GF-D8 (cell line): ENCODE data around the gene SLFN5.
"Not testable (repeated sequence)": the region's sequence is repeated elsewhere in the genome, so short reads cannot be mapped to it uniquely, and the experiment has no call there.

ENCODE experiments used
- DNase-seq: peaks from one replicate; lab custom pipeline; 2025; lab: John Stamatoyannopoulos, UW

SLFN5 gene

GRCh38 chr17:35242158-35242804 is 591 bp upstream of the SLFN5 start:
- no peak for DNase-seq

GRCh38 chr17:35243561-35244340 is 879 bp downstream of the SLFN5 start:
- DNase-seq, result no peak

GRCh38 chr17:35244341-35245195 is 1.7 kb downstream of the SLFN5 start:
- DNase-seq, result no peak

GRCh38 chr17:35245196-35245486 is 2.3 kb downstream of the SLFN5 start:
- no peak for DNase-seq

GRCh38 chr17:35252651-35253050 is 9.8 kb downstream of the SLFN5 start:
- DNase-seq, result no peak

GRCh38 chr17:35254107-35254773 is 11.4 kb downstream of the SLFN5 start:
- DNase-seq, result no peak

- DNase-seq, result no peak
These were observed 12.4 kb downstream of the SLFN5 start for GRCh38 chr17:35255316-35255715.

GRCh38 chr17:35256629-35257028 is 13.8 kb downstream of the SLFN5 start:
- DNase-seq, result no peak

GRCh38 chr17:35257208-35257659 is 14.4 kb downstream of the SLFN5 start:
- no peak for DNase-seq

GRCh38 chr17:35259001-35259400 is 16.1 kb downstream of the SLFN5 start:
- no peak for DNase-seq

GRCh38 chr17:35265071-35265470 is 22.2 kb downstream of the SLFN5 start:
- DNase-seq, result no peak

GRCh38 chr17:35265566-35266141 is 22.8 kb downstream of the SLFN5 start:
- DNase-seq, result no peak

GRCh38 chr17:35274167-35275066 is 31.5 kb downstream of the SLFN5 start:
- not testable (repeated sequence) for DNase-seq

GRCh38 chr17:35278454-35278853 is 35.6 kb downstream of the SLFN5 start:
- not testable (repeated sequence) for DNase-seq

GRCh38 chr17:35278876-35279275 is 36.0 kb downstream of the SLFN5 start:
- DNase-seq, result not testable (repeated sequence)

- DNase-seq, result no peak
These were observed 40.9 kb downstream of the SLFN5 start for GRCh38 chr17:35283767-35284166.

- DNase-seq, result no peak
These were observed 42.1 kb downstream of the SLFN5 start for GRCh38 chr17:35284955-35285354.

- DNase-seq, result no peak
These were observed 43.4 kb downstream of the SLFN5 start for GRCh38 chr17:35286120-35286781.

GRCh38 chr17:35287286-35287811 is 44.5 kb downstream of the SLFN5 start:
- no peak for DNase-seq

- no peak for DNase-seq
These were observed 46.4 kb downstream of the SLFN5 start for GRCh38 chr17:35289222-35289621.
